DND-41 (cell line): ENCODE measurements around the gene ADH7.

Experiments used
- ATAC-seq: fragments of 200-7000 bp; cut with Tn5 transposase; 3 replicates; pipeline ENCODE4 v1.9.1; 2021; ENCODE audit warnings: low read depth; ENCODE audit not compliant: insufficient read depth
- DNase-seq: peaks from one replicate; pipeline ENCODE4 v3.0.0-alpha.2; 2020
- H2AFZ ChIP-seq: 2 replicates; pipeline ENCODE4 v1.6.0; 2012; ENCODE audit warnings: low read depth, low read length
- H3K27ac ChIP-seq: 2 replicates; pipeline ENCODE4 v1.5.1; 2012; ENCODE audit warnings: low read length, inconsistent platforms
- H3K27me3 ChIP-seq: fragments of 200-600 bp; sonication (generic); 2 replicates; pipeline ENCODE4 v1.6.0; 2012; ENCODE audit warnings: low read length, mild to moderate bottlenecking, inconsistent platforms; ENCODE audit not compliant: insufficient read depth, poor library complexity
- H3K36me3 ChIP-seq: 2 replicates; pipeline ENCODE4 v1.5.1; 2012; ENCODE audit warnings: low read length, inconsistent platforms; ENCODE audit not compliant: insufficient read depth
- H3K4me1 ChIP-seq: 2 replicates; pipeline ENCODE4 v1.5.1; 2012; ENCODE audit warnings: mild to moderate bottlenecking, low read length; ENCODE audit not compliant: insufficient read depth
- H3K4me2 ChIP-seq: 2 replicates; pipeline ENCODE4 v1.6.0; 2012; ENCODE audit warnings: mild to moderate bottlenecking, moderate library complexity, low read length, inconsistent platforms; ENCODE audit not compliant: insufficient read depth
- H3K4me3 ChIP-seq, 2 experiments: fragments of 200-600 bp in 1 of 2; shearing (Covaris generic) in 1 of 2; 2 replicates each; pipeline ENCODE4 v1.5.1; 2012 to 2016; ENCODE audit warnings: inconsistent platforms in 2 of 2, low read length in 2 of 2, mild to moderate bottlenecking in 2 of 2, low read depth in 1 of 2, moderate library complexity in 1 of 2
- H3K79me2 ChIP-seq: 2 replicates; pipeline ENCODE4 v1.6.0; 2012; ENCODE audit warnings: low read length, inconsistent platforms; ENCODE audit not compliant: insufficient read depth
- H3K9ac ChIP-seq: 2 replicates; pipeline ENCODE4 v1.6.0; 2012; ENCODE audit warnings: low read depth, mild to moderate bottlenecking, inconsistent platforms, low read length, moderate library complexity
- H3K9me3 ChIP-seq: 2 replicates; pipeline ENCODE4 v1.5.1; 2012; ENCODE audit warnings: low read length, moderate library complexity, mild to moderate bottlenecking, inconsistent platforms; ENCODE audit not compliant: insufficient read depth, severe bottlenecking
- H4K20me1 ChIP-seq: 2 replicates; pipeline ENCODE4 v1.6.0; 2012; ENCODE audit warnings: low read length; ENCODE audit not compliant: insufficient read depth
- EZH2 ChIP-seq: IDR thresholded peaks from 3 replicates; pipeline ENCODE4 v1.6.1; 2012; ENCODE audit warnings: borderline replicate concordance, low read depth, mild to moderate bottlenecking, moderate library complexity, low read length, inconsistent platforms; ENCODE audit not compliant: severe bottlenecking
- TF ChIP-seq, protein P1 (sequence below): IDR thresholded peaks from 2 replicates; pipeline ENCODE4 v1.5.1; 2012; ENCODE audit warnings: borderline replicate concordance, low read length, moderate library complexity, mild to moderate bottlenecking; ENCODE audit not compliant: poor library complexity, severe bottlenecking; ENCODE audit errors: extremely low read depth

The ADH7 gene

DNA sequence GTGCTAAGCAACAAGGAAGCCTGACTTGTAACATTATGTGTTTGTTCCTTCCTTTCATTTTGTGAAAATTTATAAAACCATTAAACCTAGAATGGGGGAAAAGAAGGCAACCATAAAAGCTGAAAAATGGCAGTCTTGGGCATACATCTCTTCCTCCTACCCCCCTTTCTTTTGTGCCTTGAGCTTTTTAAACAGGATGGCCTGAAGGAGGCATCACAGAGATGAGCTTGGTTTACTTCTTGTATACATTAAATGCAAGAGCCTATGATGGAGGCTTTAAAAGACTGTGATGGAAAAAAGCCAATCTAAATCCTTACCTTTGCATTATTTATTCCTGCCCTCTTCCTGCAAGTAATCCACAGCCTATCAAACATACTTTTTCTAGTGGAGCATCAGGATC lies 36.2 kb upstream of the ADH7 start:
- ATAC-seq (no peak), DNase-seq (no peak)
- Histone ChIP-seq H3K79me2 (no peaks in the 10 kb centered on the region), H3K27me3 (no peaks in the 10 kb centered on the region), H4K20me1 (no peaks in the 10 kb centered on the region), H3K27ac (no peak overlapping the region), H3K4me2 (no peak overlapping the region), H2AFZ (no peak overlapping the region), H3K36me3 (no peaks in the 10 kb centered on the region), H3K4me3 (no peak overlapping the region), H3K9ac (no peak overlapping the region), H3K4me1 (no peaks in the 10 kb centered on the region), H3K9me3 (no peaks in the 10 kb centered on the region)
- TF ChIP-seq, protein P1, sequence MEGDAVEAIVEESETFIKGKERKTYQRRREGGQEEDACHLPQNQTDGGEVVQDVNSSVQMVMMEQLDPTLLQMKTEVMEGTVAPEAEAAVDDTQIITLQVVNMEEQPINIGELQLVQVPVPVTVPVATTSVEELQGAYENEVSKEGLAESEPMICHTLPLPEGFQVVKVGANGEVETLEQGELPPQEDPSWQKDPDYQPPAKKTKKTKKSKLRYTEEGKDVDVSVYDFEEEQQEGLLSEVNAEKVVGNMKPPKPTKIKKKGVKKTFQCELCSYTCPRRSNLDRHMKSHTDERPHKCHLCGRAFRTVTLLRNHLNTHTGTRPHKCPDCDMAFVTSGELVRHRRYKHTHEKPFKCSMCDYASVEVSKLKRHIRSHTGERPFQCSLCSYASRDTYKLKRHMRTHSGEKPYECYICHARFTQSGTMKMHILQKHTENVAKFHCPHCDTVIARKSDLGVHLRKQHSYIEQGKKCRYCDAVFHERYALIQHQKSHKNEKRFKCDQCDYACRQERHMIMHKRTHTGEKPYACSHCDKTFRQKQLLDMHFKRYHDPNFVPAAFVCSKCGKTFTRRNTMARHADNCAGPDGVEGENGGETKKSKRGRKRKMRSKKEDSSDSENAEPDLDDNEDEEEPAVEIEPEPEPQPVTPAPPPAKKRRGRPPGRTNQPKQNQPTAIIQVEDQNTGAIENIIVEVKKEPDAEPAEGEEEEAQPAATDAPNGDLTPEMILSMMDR = no peak
- no peak for TF ChIP-seq EZH2

DNA sequence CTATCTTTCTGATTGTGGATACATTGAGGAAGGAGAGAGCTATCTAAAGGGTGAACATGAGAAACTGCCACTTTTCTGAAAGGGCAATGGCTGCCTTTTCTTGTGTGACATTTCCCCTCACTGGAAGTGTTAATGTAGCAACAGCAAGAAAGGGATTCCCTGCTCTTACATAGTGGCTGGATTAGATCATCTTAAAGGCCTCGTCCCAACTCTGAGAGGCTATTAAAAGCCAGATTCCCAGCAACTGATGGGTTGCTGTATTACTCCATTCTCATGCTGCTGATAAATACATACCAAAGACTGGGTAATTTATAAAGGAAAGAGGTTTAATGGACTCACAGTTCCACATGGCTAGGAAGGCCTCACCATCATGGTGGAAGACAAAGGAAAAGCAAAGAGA lies 33.7 kb upstream of the ADH7 start:
- H3K27me3 ChIP-seq = no peaks in the 10 kb centered on the region
- H3K9me3 ChIP-seq = no peaks in the 10 kb centered on the region
- no peak overlapping the region for H2AFZ ChIP-seq
- no peak for TF ChIP-seq EZH2
- TF ChIP-seq, protein P1 = no peak
- no peaks in the 10 kb centered on the region for H3K4me1 ChIP-seq
- H4K20me1 ChIP-seq = no peaks in the 10 kb centered on the region
- H3K4me3 ChIP-seq = no peak overlapping the region
- no peak for DNase-seq
- no peak overlapping the region for H3K4me2 ChIP-seq
- no peaks in the 10 kb centered on the region for H3K36me3 ChIP-seq
- H3K27ac ChIP-seq = no peak overlapping the region
- no peaks in the 10 kb centered on the region for H3K79me2 ChIP-seq
- no peak overlapping the region for H3K9ac ChIP-seq
- no peak for ATAC-seq

DNA sequence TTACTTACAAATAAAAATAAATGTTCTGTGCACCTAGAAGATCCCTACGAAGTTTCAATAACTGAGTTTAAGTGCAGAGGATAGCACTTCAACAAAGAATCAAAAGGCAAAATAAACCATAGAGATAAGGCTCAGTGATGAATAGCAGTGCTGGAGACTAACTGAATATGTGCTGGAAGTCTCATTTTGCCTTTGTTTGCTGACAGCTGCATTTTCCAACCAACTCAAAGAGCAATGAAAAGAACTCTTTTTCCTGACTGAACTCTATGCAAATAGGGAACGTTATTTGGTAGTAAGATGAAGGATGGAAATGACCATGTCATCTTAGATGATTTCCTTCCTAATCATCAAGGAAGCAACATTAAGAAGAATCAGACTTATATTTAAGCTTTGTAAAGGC lies 32.7 kb upstream of the ADH7 start:
- Histone ChIP-seq H3K4me3 (no peak overlapping the region), H4K20me1 (no peaks in the 10 kb centered on the region), H2AFZ (no peak overlapping the region), H3K79me2 (no peaks in the 10 kb centered on the region), H3K4me2 (no peak overlapping the region), H3K27ac (no peak overlapping the region), H3K9me3 (no peaks in the 10 kb centered on the region), H3K36me3 (no peaks in the 10 kb centered on the region), H3K4me1 (no peaks in the 10 kb centered on the region), H3K27me3 (no peaks in the 10 kb centered on the region), H3K9ac (no peak overlapping the region)
- no peak for DNase-seq
- no peak for TF ChIP-seq EZH2
- TF ChIP-seq, protein P1 = no peak
- ATAC-seq = no peak

DNA sequence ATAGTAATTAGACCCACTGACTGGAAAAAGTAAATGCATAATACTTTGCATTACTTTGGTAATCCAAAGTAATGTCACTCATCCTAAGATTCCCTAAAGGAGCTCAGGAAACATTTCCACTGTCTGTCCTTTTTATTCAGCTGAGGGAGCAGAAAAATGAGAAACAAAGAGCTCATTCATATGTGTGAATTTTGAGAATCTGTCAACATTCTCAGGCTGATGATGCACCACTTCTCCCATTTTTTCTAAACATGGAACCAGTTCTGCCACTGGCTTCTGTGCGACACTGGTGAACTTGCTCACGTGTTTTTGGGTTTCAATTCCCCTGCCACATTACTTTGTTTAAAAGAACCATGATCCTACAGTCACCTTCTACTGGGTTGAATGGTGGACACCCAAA lies 28.4 kb upstream of the ADH7 start:
- H3K27me3 ChIP-seq = no peaks in the 10 kb centered on the region
- TF ChIP-seq, protein P1 = no peak
- TF ChIP-seq EZH2 = no peak
- H3K36me3 ChIP-seq = no peaks in the 10 kb centered on the region
- H3K4me3 ChIP-seq = no peak overlapping the region
- no peak for ATAC-seq
- DNase-seq = no peak
- no peak overlapping the region for H3K9ac ChIP-seq
- no peak overlapping the region for H3K4me2 ChIP-seq
- no peak overlapping the region for H2AFZ ChIP-seq
- no peaks in the 10 kb centered on the region for H3K4me1 ChIP-seq
- no peak overlapping the region for H3K27ac ChIP-seq
- no peaks in the 10 kb centered on the region for H4K20me1 ChIP-seq
- no peaks in the 10 kb centered on the region for H3K79me2 ChIP-seq
- H3K9me3 ChIP-seq = no peaks in the 10 kb centered on the region
